Measurements from ENCODE around the gene SPRR5.

DNA sequence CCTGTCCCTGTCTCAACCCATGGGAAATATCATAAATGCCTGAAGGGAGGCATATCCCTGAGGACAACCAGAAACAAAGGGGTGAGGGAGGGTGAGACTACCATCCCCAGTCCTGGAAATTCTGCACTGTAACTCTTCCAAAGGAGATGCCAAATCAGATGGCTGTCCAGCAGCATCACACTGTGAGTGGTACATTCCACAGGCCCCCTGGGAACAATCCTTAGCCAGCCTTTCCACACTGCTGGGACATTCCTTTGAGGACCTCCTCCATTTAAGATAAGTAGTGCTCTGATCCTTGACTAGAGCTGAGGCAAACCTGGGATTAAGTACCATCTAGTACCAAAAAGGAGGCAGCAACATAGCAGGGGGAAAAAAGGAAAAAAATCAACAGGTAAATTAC lies 27.9 kb upstream of the SPRR5 start:
- TF ChIP-seq YY1 (IDR thresholded peaks at IDR 0.05; ENCODE audit: insufficient read depth, insufficient read length) (no peak), ZNF274 (IDR thresholded peaks at IDR 0.05; ENCODE audit: low read depth, low read length) (no peak)
